ENCODE data around the gene ROBO1.

The ROBO1 gene

DNA sequence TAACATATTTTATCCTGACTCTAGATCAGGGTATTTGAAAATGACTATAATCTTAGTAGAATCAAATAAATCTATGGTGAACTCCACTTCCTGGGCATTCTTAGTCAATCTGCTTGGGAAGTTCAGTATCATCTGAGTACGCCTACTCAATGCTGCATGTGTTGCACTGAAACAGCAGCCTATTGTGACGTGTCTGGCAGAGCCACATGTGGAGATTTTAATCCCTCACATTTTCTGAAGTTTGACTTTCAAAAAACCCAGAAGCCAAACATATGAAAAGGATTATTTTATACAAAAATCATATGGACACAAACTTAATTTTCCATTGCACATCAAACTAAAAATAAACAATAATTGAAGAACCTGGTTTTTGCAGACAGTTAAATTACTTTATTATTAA is 798.3 kb downstream of the ROBO1 start:
- H3K27me3 ChIP-seq (ENCODE audit: insufficient read depth, low read length, poor library complexity): no peaks in the 10 kb centered on the region
- DNase-seq (no peak), ATAC-seq (ENCODE audit: insufficient read depth, low read depth) (no peak)
- H3K9ac ChIP-seq (ENCODE audit: low read depth, low read length): no peak overlapping the region
- no peaks in the 10 kb centered on the region for H4K20me1 ChIP-seq (ENCODE audit: insufficient read depth, low read length)
- H3K4me1 ChIP-seq (ENCODE audit: insufficient read depth, low read length): no peaks in the 10 kb centered on the region
- H3K27ac ChIP-seq (ENCODE audit: low read length): no peak overlapping the region
- no peak overlapping the region for H2AFZ ChIP-seq (ENCODE audit: low read depth, low read length)
- H3K9me3 ChIP-seq (ENCODE audit: insufficient read depth, low read length, severe bottlenecking): no peaks in the 10 kb centered on the region
- TF ChIP-seq, protein P1, sequence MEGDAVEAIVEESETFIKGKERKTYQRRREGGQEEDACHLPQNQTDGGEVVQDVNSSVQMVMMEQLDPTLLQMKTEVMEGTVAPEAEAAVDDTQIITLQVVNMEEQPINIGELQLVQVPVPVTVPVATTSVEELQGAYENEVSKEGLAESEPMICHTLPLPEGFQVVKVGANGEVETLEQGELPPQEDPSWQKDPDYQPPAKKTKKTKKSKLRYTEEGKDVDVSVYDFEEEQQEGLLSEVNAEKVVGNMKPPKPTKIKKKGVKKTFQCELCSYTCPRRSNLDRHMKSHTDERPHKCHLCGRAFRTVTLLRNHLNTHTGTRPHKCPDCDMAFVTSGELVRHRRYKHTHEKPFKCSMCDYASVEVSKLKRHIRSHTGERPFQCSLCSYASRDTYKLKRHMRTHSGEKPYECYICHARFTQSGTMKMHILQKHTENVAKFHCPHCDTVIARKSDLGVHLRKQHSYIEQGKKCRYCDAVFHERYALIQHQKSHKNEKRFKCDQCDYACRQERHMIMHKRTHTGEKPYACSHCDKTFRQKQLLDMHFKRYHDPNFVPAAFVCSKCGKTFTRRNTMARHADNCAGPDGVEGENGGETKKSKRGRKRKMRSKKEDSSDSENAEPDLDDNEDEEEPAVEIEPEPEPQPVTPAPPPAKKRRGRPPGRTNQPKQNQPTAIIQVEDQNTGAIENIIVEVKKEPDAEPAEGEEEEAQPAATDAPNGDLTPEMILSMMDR (IDR thresholded peaks at IDR 0.05; ENCODE audit: borderline replicate concordance, extremely low read depth, low read length, poor library complexity, severe bottlenecking): no peak
- no peak for TF ChIP-seq EZH2 (IDR thresholded peaks at IDR 0.05; ENCODE audit: borderline replicate concordance, low read depth, low read length, severe bottlenecking)
- H3K79me2 ChIP-seq (ENCODE audit: insufficient read depth, low read length): no peaks in the 10 kb centered on the region
- no peak overlapping the region for H3K4me2 ChIP-seq (ENCODE audit: insufficient read depth, low read length)
- H3K36me3 ChIP-seq (ENCODE audit: insufficient read depth, low read length): no peaks in the 10 kb centered on the region
- H3K4me3 ChIP-seq (ENCODE audit: low read depth in 1 of 2, low read length in 2 of 2): no peak overlapping the region

DNA sequence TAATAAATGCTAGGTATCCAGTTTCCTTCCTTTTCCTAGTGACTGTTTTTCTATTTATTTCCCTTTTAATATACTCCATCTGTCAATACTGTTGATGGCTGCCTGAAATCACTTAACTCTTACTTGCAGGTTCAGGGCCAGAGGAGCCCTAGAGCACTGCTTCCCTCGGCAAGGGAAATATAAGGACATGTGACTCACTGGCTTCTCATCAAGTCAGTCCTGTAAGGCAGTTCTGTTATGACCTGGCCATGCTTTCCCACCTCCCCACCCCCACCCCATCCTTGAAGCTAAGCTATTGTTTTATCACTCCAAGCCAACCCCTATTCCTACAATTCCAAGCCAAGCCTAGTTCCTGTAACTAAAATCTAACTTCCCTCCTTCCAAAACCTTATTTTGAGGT is 800.7 kb downstream of the ROBO1 start:
- Histone ChIP-seq H4K20me1 (ENCODE audit: insufficient read depth, low read length) (no peaks in the 10 kb centered on the region), H2AFZ (ENCODE audit: low read depth, low read length) (no peak overlapping the region), H3K27me3 (ENCODE audit: insufficient read depth, low read length, poor library complexity) (no peaks in the 10 kb centered on the region), H3K9ac (ENCODE audit: low read depth, low read length) (no peak overlapping the region), H3K36me3 (ENCODE audit: insufficient read depth, low read length) (no peaks in the 10 kb centered on the region), H3K9me3 (ENCODE audit: insufficient read depth, low read length, severe bottlenecking) (no peaks in the 10 kb centered on the region), H3K27ac (ENCODE audit: low read length) (no peak overlapping the region), H3K4me3 (ENCODE audit: low read depth in 1 of 2, low read length in 2 of 2) (no peak overlapping the region), H3K4me1 (ENCODE audit: insufficient read depth, low read length) (no peaks in the 10 kb centered on the region), H3K4me2 (ENCODE audit: insufficient read depth, low read length) (no peak overlapping the region), H3K79me2 (ENCODE audit: insufficient read depth, low read length) (no peaks in the 10 kb centered on the region)
- TF ChIP-seq, protein P1 (IDR thresholded peaks at IDR 0.05; ENCODE audit: borderline replicate concordance, extremely low read depth, low read length, poor library complexity, severe bottlenecking): no peak
- no peak for TF ChIP-seq EZH2 (IDR thresholded peaks at IDR 0.05; ENCODE audit: borderline replicate concordance, low read depth, low read length, severe bottlenecking)
- ATAC-seq (ENCODE audit: insufficient read depth, low read depth) (no peak), DNase-seq (no peak)

DNA sequence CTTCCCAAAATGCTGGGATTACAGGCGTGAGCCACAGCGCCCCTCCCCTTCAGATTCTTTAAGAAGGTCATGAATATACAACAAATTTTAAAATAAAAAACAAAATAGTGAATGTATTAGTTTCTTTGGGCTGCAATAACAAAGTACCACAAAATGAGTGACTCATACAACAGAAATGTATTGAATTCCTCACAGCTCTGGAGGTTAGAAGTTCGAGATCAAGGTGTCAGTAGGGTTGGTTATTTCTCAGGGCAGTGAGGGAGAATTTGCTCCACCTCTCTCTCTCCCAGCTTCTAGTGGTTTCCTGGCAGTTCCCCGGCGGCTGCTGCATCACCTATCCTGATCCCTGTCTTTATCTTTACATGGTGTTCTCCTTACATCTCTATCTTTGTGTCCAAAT is 804.0 kb downstream of the ROBO1 start:
- Histone ChIP-seq H3K4me2 (ENCODE audit: insufficient read depth, low read length) (no peak overlapping the region), H3K4me1 (ENCODE audit: insufficient read depth, low read length) (no peaks in the 10 kb centered on the region), H3K27ac (ENCODE audit: low read length) (no peak overlapping the region), H3K79me2 (ENCODE audit: insufficient read depth, low read length) (no peaks in the 10 kb centered on the region), H3K36me3 (ENCODE audit: insufficient read depth, low read length) (no peaks in the 10 kb centered on the region), H3K9me3 (ENCODE audit: insufficient read depth, low read length, severe bottlenecking) (no peaks in the 10 kb centered on the region), H2AFZ (ENCODE audit: low read depth, low read length) (no peak overlapping the region), H3K4me3 (ENCODE audit: low read depth in 1 of 2, low read length in 2 of 2) (no peak overlapping the region), H4K20me1 (ENCODE audit: insufficient read depth, low read length) (no peaks in the 10 kb centered on the region), H3K9ac (ENCODE audit: low read depth, low read length) (no peak overlapping the region), H3K27me3 (ENCODE audit: insufficient read depth, low read length, poor library complexity) (no peaks in the 10 kb centered on the region)
- ATAC-seq (ENCODE audit: insufficient read depth, low read depth): no peak
- no peak for DNase-seq
- TF ChIP-seq, protein P1 (IDR thresholded peaks at IDR 0.05; ENCODE audit: borderline replicate concordance, extremely low read depth, low read length, poor library complexity, severe bottlenecking): no peak
- TF ChIP-seq EZH2 (IDR thresholded peaks at IDR 0.05; ENCODE audit: borderline replicate concordance, low read depth, low read length, severe bottlenecking): no peak

DNA sequence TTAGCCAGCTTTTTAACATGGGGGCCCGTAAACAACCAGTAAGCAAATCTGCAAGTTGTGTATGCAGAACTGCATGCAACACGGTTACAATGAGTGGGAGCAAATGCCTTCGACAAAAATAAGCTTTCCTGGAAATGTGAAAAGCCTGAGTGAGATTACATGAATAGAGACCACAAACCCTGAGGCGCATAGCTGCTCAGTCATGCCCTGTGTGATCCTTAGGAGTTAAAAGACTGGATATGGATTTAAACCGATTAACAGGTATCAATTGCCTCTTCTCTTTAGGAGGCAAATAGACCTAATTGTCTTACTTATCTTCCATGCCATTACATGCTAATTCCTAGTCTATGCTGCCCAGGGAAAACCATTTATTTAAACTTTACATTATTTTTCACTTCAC is 810.3 kb downstream of the ROBO1 start:
- Histone ChIP-seq H3K9ac (ENCODE audit: low read depth, low read length) (no peak overlapping the region), H4K20me1 (ENCODE audit: insufficient read depth, low read length) (no peaks in the 10 kb centered on the region), H2AFZ (ENCODE audit: low read depth, low read length) (no peak overlapping the region), H3K79me2 (ENCODE audit: insufficient read depth, low read length) (no peaks in the 10 kb centered on the region), H3K4me3 (ENCODE audit: low read depth in 1 of 2, low read length in 2 of 2) (no peak overlapping the region), H3K27ac (ENCODE audit: low read length) (no peak overlapping the region), H3K27me3 (ENCODE audit: insufficient read depth, low read length, poor library complexity) (no peaks in the 10 kb centered on the region), H3K9me3 (ENCODE audit: insufficient read depth, low read length, severe bottlenecking) (no peaks in the 10 kb centered on the region), H3K4me1 (ENCODE audit: insufficient read depth, low read length) (no peaks in the 10 kb centered on the region), H3K4me2 (ENCODE audit: insufficient read depth, low read length) (no peak overlapping the region), H3K36me3 (ENCODE audit: insufficient read depth, low read length) (no peaks in the 10 kb centered on the region)
- DNase-seq (no peak), ATAC-seq (ENCODE audit: insufficient read depth, low read depth) (no peak)
- no peak for TF ChIP-seq EZH2 (IDR thresholded peaks at IDR 0.05; ENCODE audit: borderline replicate concordance, low read depth, low read length, severe bottlenecking)
- TF ChIP-seq, protein P1 (IDR thresholded peaks at IDR 0.05; ENCODE audit: borderline replicate concordance, extremely low read depth, low read length, poor library complexity, severe bottlenecking): no peak
